MG63 (cell line): ENCODE measurements around the gene ANKS1B. TPM values are rescaled to one million over a fixed set of nuclear protein-coding genes. Genes with fewer than 3 reads are reported as not detected.

Experiments
- DNase-seq: peaks from one replicate; pipeline ENCODE4 v3.0.0-alpha.2; 2020
- H3K27me3 ChIP-seq: fragments of 250-450 bp; sonication (Bioruptor Pico); 2 replicates; pipeline ENCODE4 v1.5.1; 2020; ENCODE audit warnings: mild to moderate bottlenecking, moderate library complexity
- H3K36me3 ChIP-seq: fragments of 250-450 bp; sonication (Bioruptor Pico); 2 replicates; pipeline ENCODE4 v1.5.1; 2020; ENCODE audit warnings: mild to moderate bottlenecking, moderate library complexity
- H3K4me3 ChIP-seq: fragments of 250-450 bp; sonication (Bioruptor Pico); 2 replicates; pipeline ENCODE4 v1.5.1; 2020; ENCODE audit warnings: mild to moderate bottlenecking, moderate library complexity
- H3K9me3 ChIP-seq: fragments of 250-450 bp; sonication (Bioruptor Pico); 2 replicates; pipeline ENCODE4 v1.5.1; 2020; ENCODE audit warnings: mild to moderate bottlenecking, moderate library complexity
- total RNA-seq: library from RNA; depleted of rRNA; stranded (reverse); fragments of >200 nt; shearing (Covaris generic); gene quantifications from 2 replicates; pipeline ENCODE4 v1.2.3, GENCODE V29; 2014; ENCODE audit warnings: low replicate concordance

ANKS1B gene
- total RNA-seq, 1 experiment from 2014 or later, result 0.10 TPM

GRCh38 chr12:99128246-99128802, 856.4 kb downstream of the ANKS1B start:
- DNase-seq, result no peak
- Histone ChIP-seq H3K27me3 (no peaks in the 10 kb centered on the region), H3K36me3 (no peaks in the 10 kb centered on the region), H3K9me3 (no peaks in the 10 kb centered on the region), H3K4me3 (no peak overlapping the region)

DNA sequence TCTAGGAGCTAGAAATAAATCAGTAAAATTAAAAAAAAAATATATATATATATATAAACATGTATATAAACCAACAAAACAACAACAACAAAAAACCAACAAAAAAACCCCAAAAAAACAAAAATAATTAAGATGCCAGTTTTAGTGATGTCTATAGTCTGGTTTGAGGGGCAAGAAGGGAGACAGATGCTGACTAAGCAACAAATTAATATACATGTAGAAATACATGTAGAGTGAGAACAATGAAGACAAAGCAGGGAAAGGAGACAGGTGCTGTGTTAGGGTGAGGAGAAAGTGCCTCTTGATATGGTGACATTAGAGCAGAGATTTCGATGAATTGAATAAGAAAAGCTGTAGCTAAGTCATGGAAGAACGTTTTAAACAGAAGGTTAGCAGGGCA, 861.8 kb downstream of the ANKS1B start:
- no peak overlapping the region for H3K4me3 ChIP-seq

GRCh38 chr12:99122496-99122895, 862.2 kb downstream of the ANKS1B start:
- Histone ChIP-seq H3K36me3 (no peaks in the 10 kb centered on the region), H3K4me3 (no peak overlapping the region), H3K27me3 (no peaks in the 10 kb centered on the region), H3K9me3 (no peaks in the 10 kb centered on the region)
- no peak for DNase-seq

More for the DNA sequence above, 861.8 kb downstream of the ANKS1B start:
- H3K36me3 ChIP-seq, result no peaks in the 10 kb centered on the region
- no peaks in the 10 kb centered on the region for H3K9me3 ChIP-seq
- no peaks in the 10 kb centered on the region for H3K27me3 ChIP-seq
- DNase-seq, result no peak

DNA sequence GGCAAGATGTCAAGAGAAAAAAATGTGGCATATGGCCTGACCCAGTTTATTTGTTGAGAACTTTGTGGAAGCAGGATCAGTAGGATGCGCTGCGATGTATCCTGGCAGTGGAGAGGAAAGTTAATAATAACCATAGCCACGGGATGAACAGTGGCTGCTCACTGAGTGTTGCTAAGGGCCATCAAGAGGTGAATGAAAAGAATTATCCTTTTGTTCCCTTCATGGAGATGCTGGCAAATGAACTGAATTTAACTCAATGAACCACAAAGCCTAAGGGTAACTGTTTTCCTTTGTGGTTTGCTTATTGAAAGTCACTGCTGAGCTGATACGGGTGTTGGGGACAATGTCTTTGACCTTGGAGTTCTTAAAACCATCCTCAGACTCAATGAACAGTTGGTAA, 863.2 kb downstream of the ANKS1B start:
- Histone ChIP-seq H3K9me3 (no peaks in the 10 kb centered on the region), H3K27me3 (no peaks in the 10 kb centered on the region), H3K4me3 (no peak overlapping the region), H3K36me3 (no peaks in the 10 kb centered on the region)
- DNase-seq, result no peak

DNA sequence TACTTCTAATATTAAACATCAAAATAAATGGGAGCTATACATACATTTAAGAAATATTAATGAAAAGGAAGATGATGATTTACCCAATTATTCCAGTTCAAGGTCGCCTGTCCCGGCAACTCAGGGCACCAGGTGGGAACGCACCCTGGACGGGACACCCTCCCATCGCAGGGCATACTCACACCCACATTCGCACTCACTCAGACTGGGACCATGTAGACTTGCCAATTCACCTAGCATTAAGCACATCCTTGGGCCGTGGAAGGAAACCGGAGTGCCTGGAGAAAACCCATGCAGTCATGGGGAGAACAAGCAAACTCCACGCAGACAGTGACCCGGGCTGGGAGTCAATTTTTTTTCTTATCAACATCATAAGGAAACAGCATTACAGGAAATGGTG, 864.8 kb downstream of the ANKS1B start:
- Histone ChIP-seq H3K4me3 (no peak overlapping the region), H3K9me3 (no peaks in the 10 kb centered on the region), H3K36me3 (no peaks in the 10 kb centered on the region), H3K27me3 (no peaks in the 10 kb centered on the region)
- no peak for DNase-seq

GRCh38 chr12:99119449-99119848, 865.3 kb downstream of the ANKS1B start:
- no peaks in the 10 kb centered on the region for H3K27me3 ChIP-seq
- no peaks in the 10 kb centered on the region for H3K36me3 ChIP-seq
- H3K9me3 ChIP-seq, result no peaks in the 10 kb centered on the region
- H3K4me3 ChIP-seq, result no peak overlapping the region
- DNase-seq, result no peak

DNA sequence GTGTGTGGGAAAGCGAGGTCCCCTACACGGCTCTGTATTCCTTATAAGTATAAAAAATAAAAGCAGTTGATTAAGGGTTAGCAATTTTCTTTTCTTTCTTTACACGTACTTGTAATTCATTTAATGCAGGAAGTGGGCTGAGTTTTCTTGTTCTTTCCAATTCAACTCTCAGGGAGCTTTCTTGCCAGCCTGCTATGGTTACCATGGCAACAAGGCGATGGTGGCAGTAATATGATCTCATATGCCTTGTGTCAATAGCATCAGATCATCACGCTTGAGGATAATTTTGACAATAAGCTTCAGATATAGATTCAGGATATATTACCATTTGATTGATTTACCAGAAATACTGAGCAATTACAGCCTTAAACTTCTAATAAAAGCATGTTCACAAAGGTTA, 873.1 kb downstream of the ANKS1B start:
- Histone ChIP-seq H3K27me3 (no peaks in the 10 kb centered on the region), H3K4me3 (no peak overlapping the region), H3K36me3 (no peaks in the 10 kb centered on the region), H3K9me3 (no peaks in the 10 kb centered on the region)
- no peak for DNase-seq

DNA sequence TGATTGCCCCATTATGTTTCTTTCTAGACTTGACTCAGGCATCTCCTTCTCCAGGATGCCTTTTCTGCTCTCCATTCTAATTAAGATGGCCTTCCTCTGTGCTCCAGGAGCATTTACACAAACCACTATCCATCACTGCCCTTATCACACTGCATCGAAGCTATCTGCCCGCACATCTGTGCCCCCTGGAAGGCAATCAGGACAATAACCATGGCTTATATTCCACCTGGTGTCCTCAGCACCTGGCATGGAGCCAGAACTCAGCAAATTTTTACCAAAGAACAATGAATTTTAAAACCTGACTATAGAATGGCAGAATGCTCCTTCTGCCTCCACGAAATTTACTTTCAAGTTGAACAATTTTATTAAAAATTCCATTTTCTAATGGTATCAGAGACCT, 873.9 kb downstream of the ANKS1B start:
- DNase-seq, result no peak
- Histone ChIP-seq H3K4me3 (no peak overlapping the region), H3K9me3 (no peaks in the 10 kb centered on the region), H3K36me3 (no peaks in the 10 kb centered on the region), H3K27me3 (no peaks in the 10 kb centered on the region)

GRCh38 chr12:99110212-99110611, 874.5 kb downstream of the ANKS1B start:
- Histone ChIP-seq H3K27me3 (no peaks in the 10 kb centered on the region), H3K9me3 (no peaks in the 10 kb centered on the region), H3K36me3 (no peaks in the 10 kb centered on the region), H3K4me3 (no peak overlapping the region)
- DNase-seq, result no peak

DNA sequence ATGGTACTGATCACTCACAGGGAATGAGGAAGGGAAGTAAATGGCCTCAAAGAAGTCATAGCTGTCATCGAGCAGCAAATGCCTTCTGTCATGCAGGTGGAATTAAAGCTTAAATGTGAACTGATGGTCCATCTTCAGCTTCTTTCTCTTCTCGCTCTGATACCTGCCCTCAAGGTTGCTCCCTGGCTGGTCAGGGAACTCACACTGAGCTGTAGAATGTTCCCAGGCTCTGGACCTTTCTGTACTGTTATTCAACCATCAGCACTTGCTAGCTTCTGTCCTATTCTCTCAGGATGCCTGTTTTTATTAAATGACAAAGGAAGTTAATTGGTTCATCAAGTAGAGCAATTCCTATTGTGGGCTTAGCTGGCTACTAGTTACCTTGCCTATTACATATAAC, 875.8 kb downstream of the ANKS1B start:
- H3K27me3 ChIP-seq, result no peaks in the 10 kb centered on the region
- no peaks in the 10 kb centered on the region for H3K9me3 ChIP-seq
- no peak for DNase-seq
- no peaks in the 10 kb centered on the region for H3K36me3 ChIP-seq
- H3K4me3 ChIP-seq, result no peak overlapping the region

- Histone ChIP-seq H3K4me3 (no peak overlapping the region), H3K27me3 (no peaks in the 10 kb centered on the region), H3K9me3 (no peaks in the 10 kb centered on the region), H3K36me3 (no peaks in the 10 kb centered on the region)
- DNase-seq, result no peak
Measured at GRCh38 chr12:99099786-99100185, 885.0 kb downstream of the ANKS1B start.

- Histone ChIP-seq H3K27me3 (no peaks in the 10 kb centered on the region), H3K4me3 (no peak overlapping the region), H3K36me3 (no peaks in the 10 kb centered on the region), H3K9me3 (no peaks in the 10 kb centered on the region)
- no peak for DNase-seq
Measured at GRCh38 chr12:99097171-99097570, 887.6 kb downstream of the ANKS1B start.

DNA sequence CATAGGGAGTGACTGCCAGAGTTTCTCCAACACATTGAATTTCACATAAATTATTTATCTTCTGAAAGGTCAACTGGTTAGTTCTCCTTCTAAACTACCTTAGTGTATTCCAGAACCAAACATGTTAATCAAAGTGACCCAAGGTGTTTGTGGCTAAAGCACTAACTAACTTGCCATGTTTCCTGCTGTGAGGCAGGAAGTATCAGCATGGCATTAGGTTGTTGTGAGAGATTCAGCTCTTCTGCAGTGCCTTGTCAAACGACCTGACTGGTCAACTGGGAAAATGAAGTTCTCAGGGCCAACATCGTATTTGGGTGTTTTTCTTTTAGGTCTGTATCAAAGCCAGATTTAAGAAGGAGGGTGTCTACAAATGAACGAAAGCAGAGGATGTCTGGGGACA, 891.6 kb downstream of the ANKS1B start:
- Histone ChIP-seq H3K36me3 (no peaks in the 10 kb centered on the region), H3K4me3 (no peak overlapping the region), H3K27me3 (no peaks in the 10 kb centered on the region), H3K9me3 (no peaks in the 10 kb centered on the region)
- no peak for DNase-seq

DNA sequence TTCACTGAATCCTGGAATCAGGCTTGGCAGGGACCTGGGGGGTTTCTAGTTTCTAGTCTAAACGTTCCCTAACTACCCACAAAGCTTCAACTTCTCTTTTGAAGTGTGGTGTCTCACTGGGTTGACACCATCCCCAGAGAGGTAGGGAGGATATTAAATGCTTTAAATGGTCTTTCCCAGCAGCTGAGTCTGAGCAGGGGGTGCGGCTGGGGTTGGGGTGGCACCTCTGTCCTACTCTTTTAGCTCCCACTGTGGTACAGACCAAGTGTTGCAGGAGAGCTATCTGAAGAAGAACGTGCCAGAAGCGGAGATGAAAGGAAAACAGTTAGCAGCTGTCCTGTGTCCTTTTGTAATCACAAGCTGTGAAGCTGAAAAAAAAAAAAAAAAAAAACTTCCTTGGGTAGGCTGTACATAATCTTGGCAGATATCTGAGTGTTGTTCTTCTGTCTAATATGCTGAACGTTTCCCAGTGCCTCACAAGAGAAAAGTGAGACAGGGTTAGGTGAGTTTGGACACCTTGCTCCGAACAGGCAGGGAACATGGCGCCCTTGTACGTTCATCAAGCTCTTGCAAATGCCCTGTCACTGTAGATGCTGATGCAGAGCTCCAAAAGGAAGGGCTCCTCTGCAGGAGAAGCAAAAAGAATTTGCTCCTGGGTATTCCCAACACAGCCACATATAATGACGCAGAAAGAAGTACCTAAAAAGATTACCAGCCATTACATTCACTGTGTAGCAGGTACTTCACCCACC, 892.5 kb downstream of the ANKS1B start:
- DNase-seq, result no peak
- Histone ChIP-seq H3K4me3 (no peak overlapping the region), H3K9me3 (no peaks in the 10 kb centered on the region), H3K27me3 (no peaks in the 10 kb centered on the region), H3K36me3 (no peaks in the 10 kb centered on the region)

- Histone ChIP-seq H3K36me3 (no peaks in the 10 kb centered on the region), H3K9me3 (no peaks in the 10 kb centered on the region), H3K4me3 (no peak overlapping the region), H3K27me3 (no peaks in the 10 kb centered on the region)
- DNase-seq, result no peak
Measured at GRCh38 chr12:99087278-99087677, 897.5 kb downstream of the ANKS1B start.

DNA sequence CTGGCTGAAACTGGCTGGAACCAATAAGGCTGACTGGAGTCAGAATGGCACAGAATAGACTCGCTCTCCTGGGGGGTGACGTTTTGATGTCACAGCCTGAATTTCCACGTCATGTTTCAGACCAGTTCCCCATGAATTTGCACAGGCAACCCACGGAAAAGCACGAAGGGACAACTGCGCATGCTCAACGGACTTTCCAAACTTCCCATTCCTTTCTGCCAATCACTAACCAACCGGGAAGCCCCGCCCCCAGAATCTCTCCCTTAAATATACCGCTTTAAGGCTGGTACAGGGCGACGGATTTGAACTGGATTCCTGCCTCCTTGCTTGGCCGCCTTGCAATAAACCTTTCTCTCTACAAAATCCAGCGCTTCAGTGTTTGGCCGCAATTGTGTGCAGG, 904.9 kb downstream of the ANKS1B start:
- Histone ChIP-seq H3K9me3 (no peaks in the 10 kb centered on the region), H3K36me3 (no peaks in the 10 kb centered on the region), H3K4me3 (no peak overlapping the region), H3K27me3 (0 out of 2 replicates have a peak, but pooled peaks cover 3% of the 10 kb centered on the region)
- no peak for DNase-seq

- no peaks in the 10 kb centered on the region for H3K27me3 ChIP-seq
- DNase-seq, result no peak
- no peaks in the 10 kb centered on the region for H3K9me3 ChIP-seq
- no peaks in the 10 kb centered on the region for H3K36me3 ChIP-seq
- no peak overlapping the region for H3K4me3 ChIP-seq
Measured at GRCh38 chr12:99068993-99069747, 915.6 kb downstream of the ANKS1B start.
